Breast epithelium (tissue), 4 donors: ENCODE measurements around the gene HMCES. TPM values are rescaled to one million over a fixed set of nuclear protein-coding genes. Genes with fewer than 3 reads are reported as not detected.
"Not testable (repeated sequence)": the region's sequence is repeated elsewhere in the genome, so short reads cannot be mapped to it uniquely, and the experiment has no call there.

ENCODE experiments used
- DNase-seq, 2 donors: peaks; one replicate each; pipeline ENCODE4 v3.0.0-alpha.2; 2019; ENCODE audit warnings: low spot score in 2 of 2
- H3K27ac ChIP-seq, 2 donors: fragments of 200-600 bp; sonication (generic) in 1 of 2; one replicate each; pipeline ENCODE4 v1.5.1; 2016 to 2019; ENCODE audit warnings: mild to moderate bottlenecking in 1 of 2
- H3K27me3 ChIP-seq, 2 donors: fragments of 200-600 bp; sonication (generic) in 1 of 2; one replicate each; pipeline versions ENCODE4 v1.5.1 to v1.6.0; 2017 to 2019; ENCODE audit warnings: control low read depth in 1 of 2, mild to moderate bottlenecking in 1 of 2
- H3K36me3 ChIP-seq: fragments of 200-600 bp; one replicate; pipeline ENCODE4 v1.5.1; 2019
- H3K4me1 ChIP-seq, 2 donors: fragments of 200-600 bp; sonication (generic); one replicate each; pipeline ENCODE4 v1.5.1; 2016 to 2019; ENCODE audit warnings: control low read depth in 1 of 2
- H3K4me3 ChIP-seq, 3 donors: fragments of 200-600 bp; sonication (generic); 1 replicate in 2 of 3; 2 replicates in 1 of 3; pipeline ENCODE4 v1.5.1; 2016 to 2019; ENCODE audit warnings: mild to moderate bottlenecking in 3 of 3, moderate library complexity in 2 of 3
- H3K9me3 ChIP-seq, 2 donors: fragments of 200-600 bp; sonication (generic) in 1 of 2; one replicate each; pipeline ENCODE4 v1.5.1; 2016 to 2019; ENCODE audit warnings: control low read depth in 1 of 2
- CTCF ChIP-seq, 3 donors: fragments of 450-650 bp; IDR thresholded peaks; one replicate each; pipeline ENCODE4 v1.5.1; 2016 to 2017; ENCODE audit warnings: antibody characterized with exemption in 3 of 3, mild to moderate bottlenecking in 3 of 3, moderate library complexity in 3 of 3
- POLR2A ChIP-seq: fragments of 450-650 bp; IDR thresholded peaks from one replicate; pipeline ENCODE4 v1.6.1; 2016; ENCODE audit warnings: antibody characterized with exemption, mild to moderate bottlenecking, moderate library complexity
- POLR2AphosphoS5 ChIP-seq, 3 donors: sonication (generic); formaldehyde crosslinking; IDR thresholded peaks; one replicate each; pipeline ENCODE4 v1.6.1; 2017; ENCODE audit warnings: antibody characterized with exemption in 3 of 3
- intact Hi-C: fragments of 100-400 bp; cut with DNase I; formaldehyde crosslinking; loops from one replicate; pipeline ENCODE4 v1.15.1; 2023; ENCODE audit warnings: low total_unique reads
- total RNA-seq, 3 donors: library from RNA; depleted of rRNA; stranded (reverse); fragments of >200 nt; gene quantifications; one replicate each; pipeline ENCODE4 v1.1.0, GENCODE V29; 2016

Gene HMCES
- total RNA-seq, 3 donors from 2014 or later, result 32.3 to 40.5 (median 32.8) TPM

GRCh38 chr3:129240436-129240835 is 38.2 kb upstream of the HMCES start:
- Histone ChIP-seq H3K27ac (no peak overlapping the region), H3K4me1 (no peaks in the 10 kb centered on the region), H3K4me3 (no peak overlapping the region), H3K36me3 (no peaks in the 10 kb centered on the region), H3K9me3 (no peaks in the 10 kb centered on the region), H3K27me3 (no peaks in the 10 kb centered on the region)
- no peak for DNase-seq
- intact Hi-C loops, result no loop called here
- TF ChIP-seq POLR2AphosphoS5 (IDR thresholded peaks at IDR 0.05) (no peak), CTCF (IDR thresholded peaks at IDR 0.05) (no peak), POLR2A (no peak)

DNA sequence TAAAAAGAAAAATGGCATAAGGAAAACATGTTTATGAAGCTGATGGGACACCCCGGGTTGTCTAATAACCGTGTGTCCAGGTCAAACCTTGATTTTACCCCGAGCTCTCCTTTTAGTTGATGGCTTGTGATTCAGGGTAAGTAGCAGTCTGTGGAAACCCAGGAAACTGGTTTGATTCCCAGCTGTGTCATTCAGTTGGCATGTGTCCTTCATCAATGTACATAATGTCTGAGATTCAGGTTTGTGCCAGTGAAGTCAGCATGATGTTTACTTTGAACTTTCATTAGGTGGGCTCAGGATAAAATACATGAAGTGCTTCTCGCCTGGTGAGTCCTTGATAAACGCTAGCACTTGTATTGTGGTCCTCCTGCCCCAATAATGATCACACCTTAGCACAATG is 33.5 kb upstream of the HMCES start:
- no peak overlapping the region for H3K4me3 ChIP-seq
- no peaks in the 10 kb centered on the region for H3K9me3 ChIP-seq
- TF ChIP-seq POLR2A (no peak), POLR2AphosphoS5 (IDR thresholded peaks at IDR 0.05) (no peak), CTCF (IDR thresholded peaks at IDR 0.05) (no peak)
- H3K27me3 ChIP-seq, result no peaks in the 10 kb centered on the region
- H3K4me1 ChIP-seq, result peaks cover 0 to under 1% of the 10 kb centered on the region in 2 donors
- H3K36me3 ChIP-seq, result no peaks in the 10 kb centered on the region
- peak overlapping the region; percentile 48 to 72 for H3K27ac ChIP-seq
- DNase-seq, result no peak
- intact Hi-C loops, result no loop called here

- peak; percentile 67 to 73 for DNase-seq
- H3K27me3 ChIP-seq, H3K36me3 ChIP-seq, H3K4me1 ChIP-seq, H3K9me3 ChIP-seq, intact Hi-C loops: not testable (repeated sequence)
- TF ChIP-seq CTCF (IDR thresholded peaks at IDR 0.05), result peak; percentile 87 to 97 (median 95)
- peak in 2 of 3 donors; percentile 31 to 54 for TF ChIP-seq POLR2AphosphoS5 (IDR thresholded peaks at IDR 0.05)
- Histone ChIP-seq H3K4me3 (peak overlapping the region in 1 of 3 donors; percentile 34), H3K27ac (peak overlapping the region; percentile 48 to 72)
These were observed 32.9 kb upstream of the HMCES start for GRCh38 chr3:129245641-129246306.

DNA sequence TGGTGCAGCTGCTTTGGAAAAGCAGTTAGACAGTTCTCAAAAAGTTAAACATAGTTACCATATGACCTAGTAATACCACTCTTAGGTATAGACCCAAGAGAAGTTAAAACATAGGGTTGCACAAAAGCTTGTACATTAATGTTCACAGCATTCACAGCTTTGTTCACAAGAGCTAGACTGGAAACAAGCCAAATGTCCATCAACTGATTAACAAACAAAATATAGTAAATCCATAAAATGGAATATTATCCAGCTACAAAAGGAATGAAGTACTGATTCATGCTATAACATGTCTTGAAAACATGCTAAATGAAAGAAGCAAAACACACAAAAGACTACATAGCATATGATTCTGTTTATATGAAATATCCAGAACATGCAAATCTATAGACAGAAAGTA is 32.0 kb upstream of the HMCES start:
- intact Hi-C loops, result no loop called here
- DNase-seq, result no peak
- TF ChIP-seq POLR2A (no peak), POLR2AphosphoS5 (IDR thresholded peaks at IDR 0.05) (no peak), CTCF (IDR thresholded peaks at IDR 0.05) (no peak)
- Histone ChIP-seq H3K27ac (no peak overlapping the region), H3K36me3 (no peaks in the 10 kb centered on the region), H3K9me3 (no peaks in the 10 kb centered on the region), H3K4me1 (peaks cover 0 to 4% of the 10 kb centered on the region in 2 donors), H3K4me3 (no peak overlapping the region), H3K27me3 (no peaks in the 10 kb centered on the region)

DNA sequence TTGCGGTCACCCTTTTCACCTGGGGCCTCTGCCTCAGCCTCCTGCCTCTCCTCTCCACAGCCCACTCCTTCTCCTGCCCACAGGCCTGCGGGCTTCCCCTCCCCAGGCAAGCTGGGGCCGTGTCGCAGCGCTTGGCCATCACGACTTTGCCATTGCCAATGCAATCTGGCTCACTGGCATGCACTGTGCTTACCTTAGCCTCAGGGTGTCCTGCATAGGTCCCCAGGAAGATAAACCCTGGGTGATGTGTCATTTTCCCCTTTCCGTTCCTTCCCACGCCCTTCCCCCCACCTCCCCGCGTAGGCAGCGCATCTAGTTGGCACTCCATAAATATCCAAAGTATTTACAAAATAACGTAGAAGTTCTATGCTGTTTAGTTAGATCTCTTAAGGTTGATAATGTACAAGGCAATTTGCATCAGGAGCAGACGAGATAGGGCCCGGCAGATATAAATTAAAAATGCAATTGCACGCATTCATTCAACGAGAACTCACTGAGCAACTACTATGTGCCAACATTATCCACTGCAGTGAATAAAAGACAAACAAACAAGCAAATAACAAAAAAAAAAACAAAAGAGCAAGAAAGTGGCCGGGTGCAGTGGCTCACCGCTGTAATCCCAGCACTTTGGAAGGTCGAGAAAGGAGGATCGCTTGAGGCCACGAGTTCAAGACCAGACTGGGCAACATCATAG is 30.2 kb upstream of the HMCES start:
- no peaks in the 10 kb centered on the region for H3K27me3 ChIP-seq
- H3K27ac ChIP-seq, result peak overlapping the region; percentile 33 to 91
- H3K4me3 ChIP-seq, result peak overlapping the region; percentile 81 to 99 (median 88)
- H3K9me3 ChIP-seq, result no peaks in the 10 kb centered on the region
- H3K36me3 ChIP-seq, result peaks cover under 1% of the 10 kb centered on the region
- intact Hi-C loops, result no loop called here
- TF ChIP-seq POLR2AphosphoS5 (IDR thresholded peaks at IDR 0.05), result no peak
- no peak for TF ChIP-seq POLR2A
- TF ChIP-seq CTCF (IDR thresholded peaks at IDR 0.05), result no peak
- no peak for DNase-seq
- H3K4me1 ChIP-seq, result peaks cover 0 to 4% of the 10 kb centered on the region in 2 donors
